ENCODE measurements around the gene METTL27. TPM values are rescaled to one million over a fixed set of nuclear protein-coding genes. Genes with fewer than 3 reads are reported as not detected.

METTL27 gene
- total and polyA plus RNA-seq, 9 of the 15 experiments (the other 6 are each of a cell fraction or from before 2014, with no cell fraction given) = 0.08 to 0.82 (median 0.33) TPM; not detected in 4

- 0 out of 4 replicates have a peak, but pooled peaks of 1 of the 2 experiments have one; percentile 31 for TF ChIP-seq NONO (IDR thresholded peaks at IDR 0.05; ENCODE audit: low read depth in 2 of 2, low read length in 1 of 2)
- no peak for TF ChIP-seq CREB1 (IDR thresholded peaks at IDR 0.05)
- TF ChIP-seq CREB1 (CRISPR knock-in tag; IDR thresholded peaks at IDR 0.05) = 0 out of 2 replicates have a peak, but pooled peaks have one; percentile 7
- TF ChIP-seq KAT8 (IDR thresholded peaks at IDR 0.05; ENCODE audit: low read depth) = no peak
- no peak for TF ChIP-seq ZFP30 (CRISPR knock-in tag; IDR thresholded peaks at IDR 0.05; ENCODE audit: borderline replicate concordance)
- no peak for TF ChIP-seq DNMT1 (IDR thresholded peaks at IDR 0.05)
- no peak for TF ChIP-seq ZZZ3 (IDR thresholded peaks at IDR 0.05)
- peak in 1 of 2 experiments; percentile 98; a peak in 2 of 4 replicates for TF ChIP-seq MLLT1 (IDR thresholded peaks at IDR 0.05)
- peak; percentile 90 for TF ChIP-seq GATA2 (CRISPR knock-in tag; IDR thresholded peaks at IDR 0.05)
- TF ChIP-seq ZBTB2 (IDR thresholded peaks at IDR 0.05) = peak; percentile 19
- TF ChIP-seq SMAD2 (IDR thresholded peaks at IDR 0.05; ENCODE audit: low read depth, low read length) = no peak
- no peak for TF ChIP-seq ZNF133 (CRISPR knock-in tag; IDR thresholded peaks at IDR 0.05)
- TF ChIP-seq PRMT5 (CRISPR knock-in tag; IDR thresholded peaks at IDR 0.05) = no peak
- no peak for TF ChIP-seq ZBTB5 (IDR thresholded peaks at IDR 0.05)
- no peak for TF ChIP-seq ZNF518B (CRISPR knock-in tag; IDR thresholded peaks at IDR 0.05)
- TF ChIP-seq HDGF (IDR thresholded peaks at IDR 0.05) = no peak
- TF ChIP-seq YY1 (IDR thresholded peaks at IDR 0.05; ENCODE audit: borderline replicate concordance in 1 of 3, control insufficient read depth in 1 of 3, extremely low read depth in 1 of 3, insufficient read depth in 3 of 3, insufficient read length in 1 of 3, insufficient replicate concordance in 2 of 3, low read depth in 1 of 3, low read length in 2 of 3) = peak in 1 of 3 experiments; percentile 5
- TF ChIP-seq DLX4 (CRISPR knock-in tag; IDR thresholded peaks at IDR 0.05) = no peak
Observed at GRCh38 chr7:73851410-73852338, 9.4 kb upstream of the METTL27 start (continued).
